Common myeloid progenitor, CD34-positive (primary cell): ENCODE results near the gene ACSS2.
A peak's percentile ranks its signal among the peaks of the same experiment; 100 is the strongest.

Source experiments
- CTCF ChIA-PET: fragments of 350-600 bp; sonication (Branson Sonifier 250); formaldehyde crosslinking; loops from one replicate; lab custom pipeline; 2021; ENCODE audit warnings: antibody characterized with exemption; lab: Charles Lee
- POLR2A ChIA-PET: fragments of 350-600 bp; sonication (Branson Sonifier 250); formaldehyde crosslinking; loops from one replicate; lab custom pipeline; 2021; ENCODE audit warnings: antibody characterized with exemption; lab: Charles Lee
- DNase-seq, 3 donors: peaks; one replicate each; pipeline versions ENCODE4 v3.0.0 to v3.0.0-alpha.2; 2013
- H3K27ac ChIP-seq, 2 experiments: 1 replicate in 1 of 2; 2 replicates in 1 of 2; pipeline ENCODE4 v1.7.0; 2013; ENCODE audit warnings: inconsistent platforms in 2 of 2, low read length in 2 of 2, mild to moderate bottlenecking in 2 of 2, low read depth in 1 of 2, moderate library complexity in 1 of 2; ENCODE audit not compliant: severe bottlenecking in 2 of 2, insufficient read depth in 1 of 2, poor library complexity in 1 of 2
- H3K27me3 ChIP-seq, 5 experiments: replicated peaks in 2 of 5; 1 replicate in 3 of 5; 2 replicates in 2 of 5; pipeline versions ENCODE4 v1.6.1 to v1.7.0; 2013; ENCODE audit warnings: low read length in 4 of 5, mild to moderate bottlenecking in 2 of 5, moderate library complexity in 2 of 5, inconsistent platforms in 1 of 5; ENCODE audit not compliant: insufficient read depth in 5 of 5, control insufficient read depth in 4 of 5
- H3K36me3 ChIP-seq, 4 experiments: 1 replicate in 2 of 4; 2 replicates in 2 of 4; pipeline versions ENCODE4 v1.6.1 to v1.7.0; 2013; ENCODE audit warnings: low read length in 3 of 4, control low read depth in 1 of 4, mild to moderate bottlenecking in 1 of 4; ENCODE audit not compliant: control insufficient read depth in 4 of 4, insufficient read depth in 4 of 4
- H3K4me1 ChIP-seq, 4 experiments: 1 replicate in 3 of 4; 2 replicates in 1 of 4; pipeline versions ENCODE4 v1.6.1 to v1.7.1; 2013; ENCODE audit warnings: low read length in 3 of 4, mild to moderate bottlenecking in 3 of 4, control low read depth in 1 of 4, inconsistent platforms in 1 of 4, moderate library complexity in 1 of 4; ENCODE audit not compliant: control insufficient read depth in 4 of 4, insufficient read depth in 4 of 4; ENCODE audit errors: control extremely low read depth in 1 of 4
- H3K4me3 ChIP-seq, 7 experiments: 1 replicate in 4 of 7; 2 replicates in 3 of 7; pipeline versions ENCODE4 v1.5.1 to v1.7.0; 2013; ENCODE audit warnings: mild to moderate bottlenecking in 7 of 7, low read length in 6 of 7, moderate library complexity in 6 of 7, inconsistent platforms in 2 of 7, low read depth in 2 of 7, control low read depth in 1 of 7; ENCODE audit not compliant: insufficient read depth in 4 of 7, control insufficient read depth in 1 of 7; ENCODE audit errors: extremely low read depth in 1 of 7
- H3K9me3 ChIP-seq, 5 experiments: 1 replicate in 4 of 5; 2 replicates in 1 of 5; pipeline versions ENCODE4 v1.6.1 to v1.7.1; 2013; ENCODE audit warnings: low read length in 4 of 5, mild to moderate bottlenecking in 2 of 5, inconsistent platforms in 1 of 5, low read depth in 1 of 5, moderate library complexity in 1 of 5; ENCODE audit not compliant: control insufficient read depth in 4 of 5, insufficient read depth in 2 of 5; ENCODE audit errors: control extremely low read depth in 1 of 5
- WGBS: methylation state at CpG from one replicate; pipeline ENCODE4 v1.1.5; 2013; ENCODE audit not compliant: insufficient coverage; 5-methylcytosine and 5-hydroxymethylcytosine counted together

The ACSS2 gene

GRCh38 chr20:34848597-34848996 is 27.8 kb upstream of the ACSS2 start:
- no peaks in the 10 kb centered on the region for H3K4me1 ChIP-seq
- ChIA-PET POLR2A (no interaction called here), CTCF (interaction anchor here (1.0 to 2.2 kb wide), 4 partner anchors 13 to 150 kb away, joined by 3 to 10 read pairs (median 3); no protein-coding TSS in a partner anchor)
- H3K4me3 ChIP-seq: no peak overlapping the region
- peaks cover 0 to 12% (median under 1%) of the 10 kb centered on the region in 4 experiments for H3K36me3 ChIP-seq
- no peak for DNase-seq
- H3K9me3 ChIP-seq: no peaks in the 10 kb centered on the region
- no peak overlapping the region for H3K27ac ChIP-seq
- no peaks in the 10 kb centered on the region for H3K27me3 ChIP-seq
- 96% methylated on average over 4 of the region's 5 CpGs for WGBS

GRCh38 chr20:34849778-34850177 is 26.6 kb upstream of the ACSS2 start:
- Histone ChIP-seq H3K4me1 (no peaks in the 10 kb centered on the region), H3K4me3 (no peak overlapping the region), H3K27ac (no peak overlapping the region), H3K9me3 (no peaks in the 10 kb centered on the region), H3K36me3 (peaks cover 0 to 14% (median 2%) of the 10 kb centered on the region in 4 experiments), H3K27me3 (no peaks in the 10 kb centered on the region)
- ChIA-PET CTCF (no interaction called here), POLR2A (no interaction called here)
- DNase-seq: no peak
- 93% methylated on average over 9 of the region's 9 CpGs for WGBS

- H3K36me3 ChIP-seq: peaks cover 0 to 14% (median 2%) of the 10 kb centered on the region in 4 experiments
- CTCF ChIA-PET: no interaction called here
These were observed 25.4 kb upstream of the ACSS2 start for GRCh38 chr20:34850969-34851368.

GRCh38 chr20:34852298-34852697 is 24.1 kb upstream of the ACSS2 start:
- POLR2A ChIA-PET: no interaction called here
- H3K27me3 ChIP-seq: no peaks in the 10 kb centered on the region
- H3K27ac ChIP-seq: no peak overlapping the region
- H3K36me3 ChIP-seq: peaks cover 0 to 22% (median 2%) of the 10 kb centered on the region in 4 experiments
- WGBS: 100% methylated on average over 2 of the region's 4 CpGs
- H3K9me3 ChIP-seq: no peaks in the 10 kb centered on the region
- no peak for DNase-seq
- H3K4me3 ChIP-seq: no peak overlapping the region
- CTCF ChIA-PET: interaction anchor here (0.9 to 1.0 kb wide), 2 partner anchors 17 to 20 kb away, joined by 3 to 4 read pairs; partner anchors contain the start of gene GGT7
- H3K4me1 ChIP-seq: no peaks in the 10 kb centered on the region

More at GRCh38 chr20:34850969-34851368, 25.4 kb upstream of the ACSS2 start:
- Histone ChIP-seq H3K27ac (no peak overlapping the region), H3K4me3 (no peak overlapping the region), H3K9me3 (no peaks in the 10 kb centered on the region), H3K27me3 (no peaks in the 10 kb centered on the region), H3K4me1 (no peaks in the 10 kb centered on the region)
- no peak for DNase-seq
- POLR2A ChIA-PET: no interaction called here
- 98% methylated on average over 13 of the region's 14 CpGs for WGBS

GRCh38 chr20:34859367-34859766 is 17.0 kb upstream of the ACSS2 start:
- peaks cover 0 to 12% (median 2%) of the 10 kb centered on the region in 4 experiments for H3K36me3 ChIP-seq
- WGBS: 96% methylated on average over 24 of the region's 26 CpGs

GRCh38 chr20:34859826-34860545 is 16.4 kb upstream of the ACSS2 start:
- H3K9me3 ChIP-seq: no peaks in the 10 kb centered on the region
- ChIA-PET CTCF (no interaction called here), POLR2A (no interaction called here)
- H3K27ac ChIP-seq: no peak overlapping the region
- peaks cover 0 to 12% (median under 1%) of the 10 kb centered on the region in 4 experiments for H3K36me3 ChIP-seq
- no peak overlapping the region for H3K4me3 ChIP-seq
- DNase-seq: no peak
- H3K27me3 ChIP-seq: no peaks in the 10 kb centered on the region
- peaks cover 0 to 4% (median 2%) of the 10 kb centered on the region in 4 experiments for H3K4me1 ChIP-seq
- WGBS: 100% methylated on average over 5 of the region's 9 CpGs

More at GRCh38 chr20:34859367-34859766, 17.0 kb upstream of the ACSS2 start:
- peaks cover 0 to 4% (median 2%) of the 10 kb centered on the region in 4 experiments for H3K4me1 ChIP-seq
- DNase-seq: no peak
- H3K27me3 ChIP-seq: no peaks in the 10 kb centered on the region
- ChIA-PET POLR2A (no interaction called here), CTCF (no interaction called here)
- no peak overlapping the region for H3K4me3 ChIP-seq
- H3K9me3 ChIP-seq: no peaks in the 10 kb centered on the region
- H3K27ac ChIP-seq: no peak overlapping the region

- Histone ChIP-seq H3K27me3 (no peaks in the 10 kb centered on the region), H3K9me3 (no peaks in the 10 kb centered on the region), H3K4me1 (peaks cover 0 to 4% (median 2%) of the 10 kb centered on the region in 4 experiments), H3K36me3 (peaks cover 0 to 11% (median under 1%) of the 10 kb centered on the region in 4 experiments), H3K27ac (no peak overlapping the region), H3K4me3 (no peak overlapping the region)
- POLR2A ChIA-PET: no interaction called here
- peak in 1 of 3 donors; percentile 9 for DNase-seq
- WGBS: 70% methylated on average over 2 of the region's 7 CpGs
- CTCF ChIA-PET: interaction anchor here (0.8 to 1.6 kb wide), 5 partner anchors 8 to 102 kb away, joined by 3 to 4 read pairs (median 3); partner anchors contain the start of gene GGT7
These were observed 14.9 kb upstream of the ACSS2 start for GRCh38 chr20:34861386-34862084.
